ENCODE data around the gene LRIG1.
A peak's percentile ranks its signal among the peaks of the same experiment; 100 is the strongest.

The LRIG1 gene

GRCh38 chr3:66470285-66470684, 30.5 kb downstream of the LRIG1 start:
- peak; percentile 59 for DNase-seq (ENCODE audit: low read depth, low spot score)

GRCh38 chr3:66469220-66469640, 31.6 kb downstream of the LRIG1 start:
- DNase-seq (ENCODE audit: low read depth, low spot score) = no peak

GRCh38 chr3:66467996-66468735, 32.7 kb downstream of the LRIG1 start:
- DNase-seq (ENCODE audit: low read depth, low spot score) = no peak

GRCh38 chr3:66466606-66467270, 34.1 kb downstream of the LRIG1 start:
- no peak for DNase-seq (ENCODE audit: low read depth, low spot score)

- no peak for DNase-seq (ENCODE audit: low read depth, low spot score)
Measured at GRCh38 chr3:66465587-66465986, 35.2 kb downstream of the LRIG1 start.

- DNase-seq (ENCODE audit: low read depth, low spot score) = no peak
Measured at GRCh38 chr3:66465034-66465433, 35.8 kb downstream of the LRIG1 start.

- DNase-seq (ENCODE audit: low read depth, low spot score) = no peak
Measured at GRCh38 chr3:66464512-66464894, 36.3 kb downstream of the LRIG1 start.

- no peak for DNase-seq (ENCODE audit: low read depth, low spot score)
Measured at GRCh38 chr3:66463730-66464511, 36.9 kb downstream of the LRIG1 start.

- no peak for DNase-seq (ENCODE audit: low read depth, low spot score)
Measured at GRCh38 chr3:66463054-66463631, 37.7 kb downstream of the LRIG1 start.

GRCh38 chr3:66457252-66457651, 43.6 kb downstream of the LRIG1 start:
- DNase-seq (ENCODE audit: low read depth, low spot score) = no peak

GRCh38 chr3:66456711-66457173, 44.1 kb downstream of the LRIG1 start:
- peak; percentile 62 for DNase-seq (ENCODE audit: low read depth, low spot score)

- DNase-seq (ENCODE audit: low read depth, low spot score) = no peak
Measured at GRCh38 chr3:66454464-66454859, 46.4 kb downstream of the LRIG1 start.

GRCh38 chr3:66453651-66454463, 47.0 kb downstream of the LRIG1 start:
- DNase-seq (ENCODE audit: low read depth, low spot score) = no peak

GRCh38 chr3:66452303-66453011, 48.4 kb downstream of the LRIG1 start:
- DNase-seq (ENCODE audit: low read depth, low spot score) = no peak

GRCh38 chr3:66451766-66452165, 49.1 kb downstream of the LRIG1 start:
- no peak for DNase-seq (ENCODE audit: low read depth, low spot score)

GRCh38 chr3:66450390-66451022, 50.3 kb downstream of the LRIG1 start:
- DNase-seq (ENCODE audit: low read depth, low spot score) = no peak

GRCh38 chr3:66449411-66449974, 51.3 kb downstream of the LRIG1 start:
- DNase-seq (ENCODE audit: low read depth, low spot score) = no peak

- DNase-seq (ENCODE audit: low read depth, low spot score) = no peak
Measured at GRCh38 chr3:66444146-66444644, 56.6 kb downstream of the LRIG1 start.

GRCh38 chr3:66443118-66443803, 57.6 kb downstream of the LRIG1 start:
- no peak for DNase-seq (ENCODE audit: low read depth, low spot score)

All from smooth muscle cell of the brain vasculature (primary cell).